WTC11 (cell line): ENCODE measurements around the gene BRD1. TPM values are rescaled to one million over a fixed set of nuclear protein-coding genes. Genes with fewer than 3 reads are reported as not detected.

Source experiments
- ATAC-seq: fragments of 200-7000 bp; cut with Tn5 transposase; 2 replicates; pipeline ENCODE4 v1.10.0; 2021; ENCODE audit warnings: mild to moderate bottlenecking, moderate library complexity
- CTCF ChIA-PET: fragments of 300-600 bp; sonication (Branson Sonifier 250); formaldehyde crosslinking; loops from one replicate; lab custom pipeline; 2021; ENCODE audit warnings: antibody characterized with exemption; lab: Charles Lee
- POLR2A ChIA-PET: fragments of 350-600 bp; sonication (Branson Sonifier 250); formaldehyde crosslinking; loops from one replicate; lab custom pipeline; 2021; ENCODE audit warnings: antibody characterized with exemption; lab: Charles Lee
- DNase-seq: peaks from one replicate; pipeline ENCODE4 v3.0.0; 2021; ENCODE audit warnings: low spot score
- H3K27ac Mint-ChIP-seq: 2 replicates; pipeline ENCODE4 v1.8.0; 2021; ENCODE audit warnings: mixed read lengths
- H3K27me3 Mint-ChIP-seq: 2 replicates; pipeline ENCODE4 v1.8.0; 2021; ENCODE audit warnings: low read depth, mild to moderate bottlenecking, moderate library complexity, mixed read lengths
- H3K36me3 Mint-ChIP-seq: 2 replicates; pipeline ENCODE4 v1.8.0; 2021; ENCODE audit warnings: mixed read lengths
- H3K4me1 Mint-ChIP-seq: 2 replicates; pipeline ENCODE4 v1.8.0; 2022; ENCODE audit warnings: mixed read lengths
- H3K4me3 Mint-ChIP-seq: 2 replicates; pipeline ENCODE4 v1.8.0; 2021; ENCODE audit warnings: mild to moderate bottlenecking, moderate library complexity, mixed read lengths
- H3K9me3 Mint-ChIP-seq: 2 replicates; pipeline ENCODE4 v1.8.0; 2021; ENCODE audit warnings: mixed read lengths
- MYBL2 ChIP-seq: sonication (generic); formaldehyde crosslinking; IDR thresholded peaks from 2 replicates; pipeline ENCODE4 v1.8.1; 2023; ENCODE audit warnings: mild to moderate bottlenecking, moderate library complexity, missing genetic modification reagents
- NFYB ChIP-seq: sonication (generic); formaldehyde crosslinking; conservative IDR thresholded peaks from 2 replicates; pipeline ENCODE4 v1.8.0; 2022; ENCODE audit warnings: low read depth, missing genetic modification reagents
- OVOL2 ChIP-seq: fragments of 250-450 bp; sonication (Bioruptor Pico); IDR thresholded peaks from 2 replicates; pipeline ENCODE4 v1.9.0; 2021; ENCODE audit warnings: mild to moderate bottlenecking, borderline replicate concordance
- ZNF416 ChIP-seq: fragments of 250-450 bp; sonication (Bioruptor Pico); IDR thresholded peaks from 2 replicates; pipeline ENCODE4 v1.9.0; 2021; ENCODE audit warnings: mild to moderate bottlenecking, inconsistent platforms
- ZNF532 ChIP-seq: fragments of 250-450 bp; sonication (Bioruptor Pico); IDR thresholded peaks from 2 replicates; pipeline ENCODE4 v1.9.0; 2021; ENCODE audit warnings: mild to moderate bottlenecking, borderline replicate concordance
- ZNF671 ChIP-seq: fragments of 250-450 bp; sonication (Bioruptor Pico); IDR thresholded peaks from 2 replicates; pipeline ENCODE4 v1.8.0; 2021; ENCODE audit warnings: mild to moderate bottlenecking
- total RNA-seq: library from RNA; stranded (reverse); gene quantifications from 3 replicates; pipeline ENCODE4 v1.2.3, GENCODE V29; 2021
- TF ChIP-seq, protein P1 (sequence below): sonication (generic); formaldehyde crosslinking; IDR thresholded peaks from 2 replicates; pipeline ENCODE4 v1.8.0; 2023; ENCODE audit warnings: missing genetic modification reagents, mild to moderate bottlenecking, borderline replicate concordance
- TF ChIP-seq, protein P2 (sequence below): sonication (generic); formaldehyde crosslinking; IDR thresholded peaks from 2 replicates; pipeline ENCODE4 v1.8.1; 2023; ENCODE audit warnings: mild to moderate bottlenecking, moderate library complexity, missing genetic modification reagents
- TF ChIP-seq, protein P3 (sequence below): sonication (generic); formaldehyde crosslinking; IDR thresholded peaks from 2 replicates; pipeline ENCODE4 v1.8.0; 2022; ENCODE audit warnings: mild to moderate bottlenecking, missing genetic modification reagents
- TF ChIP-seq, protein P4 (sequence below): sonication (generic); formaldehyde crosslinking; IDR thresholded peaks from 2 replicates; pipeline ENCODE4 v1.8.0; 2022; ENCODE audit warnings: mild to moderate bottlenecking, missing genetic modification reagents

BRD1 gene
- total RNA-seq, 1 experiment from 2014 or later: 36.6 TPM

DNA sequence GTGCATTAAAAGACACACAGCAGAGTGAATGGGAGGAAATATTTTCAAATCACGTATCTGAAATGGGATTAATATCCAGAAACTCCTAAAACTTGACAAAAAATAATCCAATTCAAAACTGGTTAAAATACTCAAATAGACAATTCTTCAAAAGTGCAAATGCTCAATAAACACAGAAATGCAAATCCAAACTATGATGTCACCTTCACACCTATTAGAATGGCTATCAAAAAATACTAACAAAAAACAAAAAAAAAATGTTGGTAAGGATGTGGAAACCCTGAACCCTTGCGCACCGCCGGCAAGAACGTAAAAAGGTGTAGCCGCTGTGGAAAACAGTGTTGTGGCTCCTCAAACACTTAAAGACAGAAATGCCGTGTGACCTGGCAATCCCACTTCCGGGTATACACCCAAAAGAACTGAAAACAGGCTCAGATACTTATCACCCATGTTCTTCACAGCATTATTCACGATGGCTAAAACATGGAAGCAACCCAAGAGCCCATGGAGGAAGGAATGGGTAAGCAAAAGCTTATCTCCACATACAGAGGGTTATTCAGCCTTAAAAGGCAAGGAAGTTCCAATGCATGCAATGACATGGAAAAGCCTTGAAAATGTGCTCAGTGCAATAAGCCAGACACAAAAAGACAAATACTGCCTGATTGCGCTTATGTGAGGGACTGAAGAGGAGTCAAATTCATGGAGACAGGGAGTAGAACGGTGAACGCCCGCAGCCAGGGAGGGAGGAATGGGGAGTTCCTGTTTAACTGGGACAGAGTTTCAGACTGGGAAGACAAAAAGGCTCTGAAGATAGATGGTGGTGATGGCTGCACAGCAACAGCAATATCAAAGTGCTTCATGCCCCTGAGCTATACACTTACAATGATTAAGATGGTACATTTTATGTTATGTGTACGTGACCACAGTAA lies 19.6 kb downstream of the BRD1 start (continued):
- TF ChIP-seq, protein P1, sequence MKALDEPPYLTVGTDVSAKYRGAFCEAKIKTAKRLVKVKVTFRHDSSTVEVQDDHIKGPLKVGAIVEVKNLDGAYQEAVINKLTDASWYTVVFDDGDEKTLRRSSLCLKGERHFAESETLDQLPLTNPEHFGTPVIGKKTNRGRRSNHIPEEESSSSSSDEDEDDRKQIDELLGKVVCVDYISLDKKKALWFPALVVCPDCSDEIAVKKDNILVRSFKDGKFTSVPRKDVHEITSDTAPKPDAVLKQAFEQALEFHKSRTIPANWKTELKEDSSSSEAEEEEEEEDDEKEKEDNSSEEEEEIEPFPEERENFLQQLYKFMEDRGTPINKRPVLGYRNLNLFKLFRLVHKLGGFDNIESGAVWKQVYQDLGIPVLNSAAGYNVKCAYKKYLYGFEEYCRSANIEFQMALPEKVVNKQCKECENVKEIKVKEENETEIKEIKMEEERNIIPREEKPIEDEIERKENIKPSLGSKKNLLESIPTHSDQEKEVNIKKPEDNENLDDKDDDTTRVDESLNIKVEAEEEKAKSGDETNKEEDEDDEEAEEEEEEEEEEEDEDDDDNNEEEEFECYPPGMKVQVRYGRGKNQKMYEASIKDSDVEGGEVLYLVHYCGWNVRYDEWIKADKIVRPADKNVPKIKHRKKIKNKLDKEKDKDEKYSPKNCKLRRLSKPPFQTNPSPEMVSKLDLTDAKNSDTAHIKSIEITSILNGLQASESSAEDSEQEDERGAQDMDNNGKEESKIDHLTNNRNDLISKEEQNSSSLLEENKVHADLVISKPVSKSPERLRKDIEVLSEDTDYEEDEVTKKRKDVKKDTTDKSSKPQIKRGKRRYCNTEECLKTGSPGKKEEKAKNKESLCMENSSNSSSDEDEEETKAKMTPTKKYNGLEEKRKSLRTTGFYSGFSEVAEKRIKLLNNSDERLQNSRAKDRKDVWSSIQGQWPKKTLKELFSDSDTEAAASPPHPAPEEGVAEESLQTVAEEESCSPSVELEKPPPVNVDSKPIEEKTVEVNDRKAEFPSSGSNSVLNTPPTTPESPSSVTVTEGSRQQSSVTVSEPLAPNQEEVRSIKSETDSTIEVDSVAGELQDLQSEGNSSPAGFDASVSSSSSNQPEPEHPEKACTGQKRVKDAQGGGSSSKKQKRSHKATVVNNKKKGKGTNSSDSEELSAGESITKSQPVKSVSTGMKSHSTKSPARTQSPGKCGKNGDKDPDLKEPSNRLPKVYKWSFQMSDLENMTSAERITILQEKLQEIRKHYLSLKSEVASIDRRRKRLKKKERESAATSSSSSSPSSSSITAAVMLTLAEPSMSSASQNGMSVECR: no peak
- TF ChIP-seq, protein P2, sequence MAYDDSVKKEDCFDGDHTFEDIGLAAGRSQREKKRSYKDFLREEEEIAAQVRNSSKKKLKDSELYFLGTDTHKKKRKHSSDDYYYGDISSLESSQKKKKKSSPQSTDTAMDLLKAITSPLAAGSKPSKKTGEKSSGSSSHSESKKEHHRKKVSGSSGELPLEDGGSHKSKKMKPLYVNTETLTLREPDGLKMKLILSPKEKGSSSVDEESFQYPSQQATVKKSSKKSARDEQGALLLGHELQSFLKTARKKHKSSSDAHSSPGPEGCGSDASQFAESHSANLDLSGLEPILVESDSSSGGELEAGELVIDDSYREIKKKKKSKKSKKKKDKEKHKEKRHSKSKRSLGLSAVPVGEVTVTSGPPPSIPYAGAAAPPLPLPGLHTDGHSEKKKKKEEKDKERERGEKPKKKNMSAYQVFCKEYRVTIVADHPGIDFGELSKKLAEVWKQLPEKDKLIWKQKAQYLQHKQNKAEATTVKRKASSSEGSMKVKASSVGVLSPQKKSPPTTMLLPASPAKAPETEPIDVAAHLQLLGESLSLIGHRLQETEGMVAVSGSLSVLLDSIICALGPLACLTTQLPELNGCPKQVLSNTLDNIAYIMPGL: no peak
- no peak for TF ChIP-seq MYBL2 (CRISPR knock-in tag)
- TF ChIP-seq NFYB (CRISPR knock-in tag): no peak
- TF ChIP-seq OVOL2 (CRISPR knock-in tag): no peak
- no peak for TF ChIP-seq ZNF532
- TF ChIP-seq ZNF671 (CRISPR knock-in tag): no peak

DNA sequence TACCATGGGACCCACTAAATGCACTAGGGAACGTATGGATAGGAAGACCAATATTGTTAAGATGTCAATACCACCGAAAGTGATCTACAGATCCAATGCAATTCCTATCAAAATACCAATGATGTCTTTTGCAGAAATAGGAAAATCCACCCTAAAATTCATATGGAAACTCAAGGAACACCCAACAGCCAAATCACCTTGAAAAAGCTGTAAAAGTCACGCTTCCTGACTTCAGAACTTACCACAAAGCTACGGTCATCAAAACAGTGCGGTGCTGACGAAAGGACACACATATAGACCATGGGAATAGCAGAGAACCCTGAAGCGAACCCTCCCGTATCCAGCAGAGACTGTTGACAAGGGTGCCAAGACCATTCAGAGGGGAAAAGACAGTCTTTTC lies 20.5 kb downstream of the BRD1 start:
- ATAC-seq (no peak), DNase-seq (no peak)
- Mint-ChIP-seq H3K4me1 (no peaks in the 10 kb centered on the region), H3K4me3 (no peak overlapping the region), H3K9me3 (no peaks in the 10 kb centered on the region), H3K27ac (no peak overlapping the region), H3K27me3 (no peaks in the 10 kb centered on the region), H3K36me3 (peaks cover 21% of the 10 kb centered on the region)
- TF ChIP-seq, protein P3, sequence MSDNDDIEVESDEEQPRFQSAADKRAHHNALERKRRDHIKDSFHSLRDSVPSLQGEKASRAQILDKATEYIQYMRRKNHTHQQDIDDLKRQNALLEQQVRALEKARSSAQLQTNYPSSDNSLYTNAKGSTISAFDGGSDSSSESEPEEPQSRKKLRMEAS: no peak
- TF ChIP-seq ZNF416 (CRISPR knock-in tag): no peak
- TF ChIP-seq, protein P4, sequence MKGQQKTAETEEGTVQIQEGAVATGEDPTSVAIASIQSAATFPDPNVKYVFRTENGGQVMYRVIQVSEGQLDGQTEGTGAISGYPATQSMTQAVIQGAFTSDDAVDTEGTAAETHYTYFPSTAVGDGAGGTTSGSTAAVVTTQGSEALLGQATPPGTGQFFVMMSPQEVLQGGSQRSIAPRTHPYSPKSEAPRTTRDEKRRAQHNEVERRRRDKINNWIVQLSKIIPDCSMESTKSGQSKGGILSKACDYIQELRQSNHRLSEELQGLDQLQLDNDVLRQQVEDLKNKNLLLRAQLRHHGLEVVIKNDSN (CRISPR knock-in tag): no peak
- POLR2A ChIA-PET: no interaction called here
- CTCF ChIA-PET: no interaction called here
